ENCODE measurements around the gene LOC101059915.

Gene LOC101059915

GRCh38 chrX:71619986-71620385 is 47.4 kb upstream of the LOC101059915 start:
- peaks cover 0 to 2% of the 10 kb centered on the region in 2 experiments for H3K36me3 ChIP-seq (ENCODE audit: control insufficient read depth in 2 of 2, extremely low read depth in 1 of 2, insufficient read depth in 2 of 2, low read length in 2 of 2)
- no peak overlapping the region for H3K4me3 ChIP-seq (replicated peaks in 1 of 3; ENCODE audit: insufficient read depth in 1 of 3, low read depth in 1 of 3, low read length in 3 of 3)
- H3K9me3 ChIP-seq (replicated peaks; ENCODE audit: control insufficient read depth, insufficient read depth, low read length), result no peaks in the 10 kb centered on the region
- no peak overlapping the region for H3K27ac ChIP-seq (ENCODE audit: insufficient read depth, low read depth, low read length)
- peaks cover 11% of the 10 kb centered on the region for H3K4me1 ChIP-seq (ENCODE audit: control insufficient read depth, extremely low read depth, insufficient read depth, low read length)
- ChIA-PET CTCF (no interaction called here), POLR2A (no interaction called here)
- dilution Hi-C loops (cut with MboI; ENCODE audit: extremely low pct_ligation_motif_present, low sequenced_read_pairs) (no loop called here), intact Hi-C loops (cut with micrococcal nuclease) (no loop called here)
- no TSS peak for BruUV-seq (replicated peaks)
- FAIRE-seq, result no peak
- no peaks in the 10 kb centered on the region for H4K20me1 ChIP-seq (replicated peaks; ENCODE audit: control insufficient read depth, extremely low read depth, insufficient read depth, low read length)
- H3K9ac ChIP-seq (replicated peaks; ENCODE audit: extremely low read depth, insufficient read depth, low read length), result no peak overlapping the region
- DNase-seq (ENCODE audit: low read depth, low spot score), result no peak
- H3K9me1 ChIP-seq (replicated peaks; ENCODE audit: control insufficient read depth, extremely low read depth, insufficient read depth, low read length), result no peaks in the 10 kb centered on the region
- no peak for TF ChIP-seq CTCF (IDR thresholded peaks at IDR 0.05; ENCODE audit: extremely low read depth in 1 of 2, insufficient read depth in 1 of 2, low read depth in 1 of 2, low read length in 2 of 2)
- no peak for TF ChIP-seq FOS (IDR thresholded peaks at IDR 0.05; ENCODE audit: borderline replicate concordance, insufficient read depth, low read length)
- no peaks in the 10 kb centered on the region for H3K27me3 ChIP-seq (ENCODE audit: control insufficient read depth in 2 of 2, insufficient read depth in 2 of 2, low read length in 2 of 2)
- no peak overlapping the region for H3K4me2 ChIP-seq (ENCODE audit: insufficient read depth, low read length)
- no peaks in the 10 kb centered on the region for H3K79me2 ChIP-seq (ENCODE audit: control insufficient read depth, insufficient read depth, low read length)
- no peak overlapping the region for H2AFZ ChIP-seq (ENCODE audit: low read depth, low read length)

GRCh38 chrX:71621603-71622002 is 45.7 kb upstream of the LOC101059915 start:
- Histone ChIP-seq H3K27me3 (ENCODE audit: control insufficient read depth in 2 of 2, insufficient read depth in 2 of 2, low read length in 2 of 2) (no peaks in the 10 kb centered on the region), H3K9me3 (replicated peaks; ENCODE audit: control insufficient read depth, insufficient read depth, low read length) (no peaks in the 10 kb centered on the region), H3K36me3 (ENCODE audit: control insufficient read depth in 2 of 2, extremely low read depth in 1 of 2, insufficient read depth in 2 of 2, low read length in 2 of 2) (no peaks in the 10 kb centered on the region), H3K9me1 (replicated peaks; ENCODE audit: control insufficient read depth, extremely low read depth, insufficient read depth, low read length) (no peaks in the 10 kb centered on the region), H3K79me2 (ENCODE audit: control insufficient read depth, insufficient read depth, low read length) (no peaks in the 10 kb centered on the region), H3K4me1 (ENCODE audit: control insufficient read depth, extremely low read depth, insufficient read depth, low read length) (peaks cover 11% of the 10 kb centered on the region), H3K9ac (replicated peaks; ENCODE audit: extremely low read depth, insufficient read depth, low read length) (no peak overlapping the region), H3K27ac (ENCODE audit: insufficient read depth, low read depth, low read length) (no peak overlapping the region), H4K20me1 (replicated peaks; ENCODE audit: control insufficient read depth, extremely low read depth, insufficient read depth, low read length) (no peaks in the 10 kb centered on the region), H3K4me3 (replicated peaks in 1 of 3; ENCODE audit: insufficient read depth in 1 of 3, low read depth in 1 of 3, low read length in 3 of 3) (no peak overlapping the region), H3K4me2 (ENCODE audit: insufficient read depth, low read length) (no peak overlapping the region), H2AFZ (ENCODE audit: low read depth, low read length) (no peak overlapping the region)
- intact Hi-C loops (cut with micrococcal nuclease) (loop anchor here (1.0 kb wide), 1 partner anchor 17 kb away; no protein-coding TSS in a partner anchor), dilution Hi-C loops (cut with MboI; ENCODE audit: extremely low pct_ligation_motif_present, low sequenced_read_pairs) (no loop called here)
- POLR2A ChIA-PET, result no interaction called here
- TF ChIP-seq GATA2 (IDR thresholded peaks at IDR 0.05; ENCODE audit: insufficient read depth, insufficient read length, low read depth, low read length), result no peak
- TF ChIP-seq EZH2 (IDR thresholded peaks at IDR 0.05; ENCODE audit: borderline replicate concordance, low read depth, low read length, severe bottlenecking), result no peak
- no peak for TF ChIP-seq MYC (IDR thresholded peaks at IDR 0.05; ENCODE audit: low read depth, low read length)
- no peak for TF ChIP-seq FOS (IDR thresholded peaks at IDR 0.05; ENCODE audit: borderline replicate concordance, insufficient read depth, low read length)
- TF ChIP-seq MAX (IDR thresholded peaks at IDR 0.05; ENCODE audit: insufficient read depth, insufficient read length), result no peak
- no peak for TF ChIP-seq CTCF (IDR thresholded peaks at IDR 0.05; ENCODE audit: extremely low read depth in 1 of 2, insufficient read depth in 1 of 2, low read depth in 1 of 2, low read length in 2 of 2)
- no peak for TF ChIP-seq JUN (IDR thresholded peaks at IDR 0.05; ENCODE audit: borderline replicate concordance, insufficient read depth, insufficient read length, low read depth)
- TF ChIP-seq POLR2A (IDR thresholded peaks at IDR 0.05; ENCODE audit: low read depth, low read length), result no peak
- no peak for TF ChIP-seq POLR2AphosphoS5 (IDR thresholded peaks at IDR 0.05; ENCODE audit: insufficient read depth, low read depth, low read length)
- BruUV-seq (replicated peaks), result no TSS peak
- CTCF ChIA-PET, result interaction anchor here (1.4 to 2.1 kb wide), 4 partner anchors 15 to 31 kb away, joined by 3 to 16 read pairs (median 6); no protein-coding TSS in a partner anchor
- no peak for DNase-seq (ENCODE audit: low read depth, low spot score)
- FAIRE-seq, result no peak

All from endothelial cell of umbilical vein (primary cell).